ENCODE results near the gene CILP.
"Not testable (repeated sequence)": the region's sequence is repeated elsewhere in the genome, so short reads cannot be mapped to it uniquely, and the experiment has no call there.

CILP gene

GRCh38 chr15:65189102-65189740, 22.1 kb downstream of the CILP start:
- no peak for DNase-seq

GRCh38 chr15:65188472-65188871, 22.8 kb downstream of the CILP start:
- DNase-seq, result not testable (repeated sequence)

GRCh38 chr15:65184868-65185717, 26.2 kb downstream of the CILP start, which contains the start of gene CLPX:
Gene CLPX (minus strand): TSS chr15:65185342. CDS start chr15:65185153, 189 bp downstream.
- DNase-seq, result peak; percentile 89 to 92

GRCh38 chr15:65184305-65184867, 26.9 kb downstream of the CILP start:
- DNase-seq, result peak; percentile 8 to 18

- no peak for DNase-seq
Measured at GRCh38 chr15:65183865-65184159, 27.5 kb downstream of the CILP start.

GRCh38 chr15:65182538-65182937, 28.7 kb downstream of the CILP start:
- DNase-seq, result no peak

GRCh38 chr15:65181582-65182353, 29.5 kb downstream of the CILP start:
- not testable (repeated sequence) for DNase-seq

GRCh38 chr15:65180167-65180566, 31.1 kb downstream of the CILP start:
- DNase-seq, result no peak

GRCh38 chr15:65177901-65178300, 33.4 kb downstream of the CILP start:
- DNase-seq, result no peak

GRCh38 chr15:65176056-65176455, 35.2 kb downstream of the CILP start:
- no peak for DNase-seq

GRCh38 chr15:65175511-65175910, 35.8 kb downstream of the CILP start:
- no peak for DNase-seq

GRCh38 chr15:65174509-65174908, 36.8 kb downstream of the CILP start:
- DNase-seq, result no peak

GRCh38 chr15:65172531-65172930, 38.7 kb downstream of the CILP start:
- no peak for DNase-seq

- DNase-seq, result no peak
Measured at GRCh38 chr15:65171428-65171827, 39.8 kb downstream of the CILP start.

GRCh38 chr15:65165875-65166274, 45.4 kb downstream of the CILP start:
- DNase-seq, result no peak

GRCh38 chr15:65164139-65164538, 47.1 kb downstream of the CILP start:
- DNase-seq, result no peak

- no peak for DNase-seq
Measured at GRCh38 chr15:65163041-65163440, 48.2 kb downstream of the CILP start.

- DNase-seq, result no peak
Measured at GRCh38 chr15:65156692-65157091, 54.6 kb downstream of the CILP start.

GRCh38 chr15:65154720-65155119, 56.6 kb downstream of the CILP start:
- no peak for DNase-seq

- no peak for DNase-seq
Measured at GRCh38 chr15:65147902-65148301, 63.4 kb downstream of the CILP start.

- DNase-seq, result no peak
Measured at GRCh38 chr15:65146438-65146837, 64.8 kb downstream of the CILP start.

Data from activated CD4-positive, alpha-beta T cell treated with anti-CD3 and anti-CD28 coated beads for 4 hours (primary cell).